HG03565 (cell line): ENCODE data around the gene ATF6.
"Not testable (repeated sequence)": the region's sequence is repeated elsewhere in the genome, so short reads cannot be mapped to it uniquely, and the experiment has no call there.

Experiments used
- ATAC-seq: cut with Tn5 transposase; IDR thresholded peaks from one replicate; pipeline ENCODE4 v1.9.1; 2021; ENCODE audit warnings: mild to moderate bottlenecking, moderate library complexity; ENCODE audit not compliant: unreplicated experiment

The ATF6 gene, protein sequence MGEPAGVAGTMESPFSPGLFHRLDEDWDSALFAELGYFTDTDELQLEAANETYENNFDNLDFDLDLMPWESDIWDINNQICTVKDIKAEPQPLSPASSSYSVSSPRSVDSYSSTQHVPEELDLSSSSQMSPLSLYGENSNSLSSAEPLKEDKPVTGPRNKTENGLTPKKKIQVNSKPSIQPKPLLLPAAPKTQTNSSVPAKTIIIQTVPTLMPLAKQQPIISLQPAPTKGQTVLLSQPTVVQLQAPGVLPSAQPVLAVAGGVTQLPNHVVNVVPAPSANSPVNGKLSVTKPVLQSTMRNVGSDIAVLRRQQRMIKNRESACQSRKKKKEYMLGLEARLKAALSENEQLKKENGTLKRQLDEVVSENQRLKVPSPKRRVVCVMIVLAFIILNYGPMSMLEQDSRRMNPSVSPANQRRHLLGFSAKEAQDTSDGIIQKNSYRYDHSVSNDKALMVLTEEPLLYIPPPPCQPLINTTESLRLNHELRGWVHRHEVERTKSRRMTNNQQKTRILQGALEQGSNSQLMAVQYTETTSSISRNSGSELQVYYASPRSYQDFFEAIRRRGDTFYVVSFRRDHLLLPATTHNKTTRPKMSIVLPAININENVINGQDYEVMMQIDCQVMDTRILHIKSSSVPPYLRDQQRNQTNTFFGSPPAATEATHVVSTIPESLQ

DNA sequence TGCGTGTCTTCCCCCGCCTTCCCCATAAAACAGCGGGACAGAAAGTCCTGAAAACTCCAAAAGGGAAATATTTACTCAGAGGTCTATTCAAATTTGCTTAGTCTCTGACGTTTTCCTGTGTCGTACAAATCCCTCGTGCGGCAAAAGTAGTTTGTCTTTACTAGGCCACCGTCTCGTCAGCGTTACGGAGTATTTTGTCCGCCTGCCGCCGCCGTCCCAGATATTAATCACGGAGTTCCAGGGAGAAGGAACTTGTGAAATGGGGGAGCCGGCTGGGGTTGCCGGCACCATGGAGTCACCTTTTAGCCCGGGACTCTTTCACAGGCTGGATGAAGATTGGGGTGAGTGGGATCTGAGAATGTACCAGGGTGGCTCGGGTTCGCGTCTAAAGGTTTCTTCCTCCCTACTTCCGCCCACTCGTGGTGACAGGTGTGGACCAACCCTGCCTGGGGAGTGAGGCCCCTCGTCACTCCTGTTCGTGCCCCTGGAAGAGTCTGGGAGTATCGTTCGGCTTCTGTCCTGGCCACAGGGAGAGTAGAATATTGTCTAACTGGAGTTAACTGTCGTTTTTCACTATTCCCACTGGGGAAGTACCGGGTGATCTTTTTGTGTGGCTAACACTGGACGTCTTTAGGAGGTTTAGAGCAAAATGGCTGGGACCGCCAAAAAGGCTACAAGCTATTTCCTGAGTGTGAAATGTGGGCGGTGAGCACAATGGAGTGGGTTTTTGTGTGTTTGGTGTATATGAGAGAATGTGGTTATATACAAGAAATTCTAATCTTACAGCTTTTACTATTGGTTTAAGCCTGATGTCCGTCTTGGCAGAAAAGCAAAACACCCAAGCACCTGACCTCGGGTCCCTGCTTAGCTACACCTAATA, at the start of gene ATF6:
Gene ATF6, plus strand, starts transcription at position 219 of the 880 bp plus-strand sequence. Its CDS starts 41 bp downstream, at position 260.
- ATAC-seq: peak; percentile 39

DNA sequence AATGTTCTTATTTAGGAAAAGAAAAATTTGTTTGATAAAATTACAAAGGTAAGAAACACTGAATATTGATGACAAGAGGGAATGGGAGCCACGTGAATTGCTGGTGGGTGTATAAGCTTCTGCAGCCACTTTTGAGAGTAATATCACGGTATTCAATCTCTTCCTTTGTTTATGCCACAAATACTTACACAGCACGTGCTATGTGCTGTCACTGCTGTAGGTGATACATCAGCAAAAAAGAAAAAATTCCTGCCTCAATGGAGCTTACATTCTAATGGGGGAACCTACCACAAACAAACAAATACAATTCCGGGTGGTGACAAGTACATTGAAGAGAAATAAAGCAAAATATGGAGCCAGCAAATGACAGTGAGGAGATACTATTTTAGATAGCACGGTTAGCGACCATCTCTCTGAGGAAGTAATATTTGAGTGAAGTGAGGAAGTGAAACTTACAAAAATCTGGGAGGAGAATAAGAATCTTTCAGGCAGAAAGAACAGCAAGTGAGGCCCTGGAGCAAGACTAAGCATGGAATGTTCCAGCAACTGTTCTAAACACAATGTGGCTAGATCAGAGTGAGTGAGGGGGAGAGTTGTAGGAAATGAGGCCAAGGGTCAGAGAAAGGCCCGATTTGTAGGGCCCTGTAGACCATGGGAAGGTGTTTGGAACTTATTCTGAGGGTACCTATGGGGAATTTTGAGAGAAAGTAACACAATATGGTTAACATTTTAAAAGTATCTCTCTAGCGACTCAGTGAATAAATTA, 47.4 kb upstream of the ATF6 start:
- peak; percentile 43 for ATAC-seq

DNA sequence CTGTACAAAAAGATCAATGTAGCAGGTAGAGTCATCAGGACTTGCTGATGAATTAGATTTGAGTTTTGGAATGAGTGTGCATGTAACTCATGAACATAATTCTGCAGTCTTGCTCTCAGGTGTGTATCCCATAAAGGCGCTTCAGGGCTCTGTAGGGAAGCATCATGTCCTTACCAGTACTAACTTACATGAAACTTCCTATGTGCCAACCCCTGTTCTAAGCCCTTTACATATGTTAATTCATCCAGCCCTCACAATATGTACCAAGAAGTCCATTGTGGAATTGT, 46.9 kb upstream of the ATF6 start:
- peak; percentile 28 for ATAC-seq

DNA sequence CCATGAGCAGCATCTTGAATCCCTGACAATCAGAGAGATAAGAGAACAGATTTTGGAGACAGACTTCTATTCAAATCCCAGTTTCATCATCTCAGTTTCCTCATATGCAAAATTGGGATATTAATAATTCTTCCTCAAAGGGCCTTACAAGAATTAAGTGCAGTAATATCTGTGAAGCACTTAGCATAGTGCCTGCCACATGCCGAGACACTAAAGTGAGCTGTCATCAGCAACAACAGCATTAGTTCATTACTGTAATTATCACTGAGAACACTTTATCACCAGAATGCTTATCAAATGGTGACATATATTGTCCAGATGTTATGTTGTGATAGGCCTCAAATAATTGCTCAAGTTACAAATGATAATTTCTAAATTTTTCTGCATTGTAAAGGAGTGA, 45.7 kb upstream of the ATF6 start:
- ATAC-seq: no peak

DNA sequence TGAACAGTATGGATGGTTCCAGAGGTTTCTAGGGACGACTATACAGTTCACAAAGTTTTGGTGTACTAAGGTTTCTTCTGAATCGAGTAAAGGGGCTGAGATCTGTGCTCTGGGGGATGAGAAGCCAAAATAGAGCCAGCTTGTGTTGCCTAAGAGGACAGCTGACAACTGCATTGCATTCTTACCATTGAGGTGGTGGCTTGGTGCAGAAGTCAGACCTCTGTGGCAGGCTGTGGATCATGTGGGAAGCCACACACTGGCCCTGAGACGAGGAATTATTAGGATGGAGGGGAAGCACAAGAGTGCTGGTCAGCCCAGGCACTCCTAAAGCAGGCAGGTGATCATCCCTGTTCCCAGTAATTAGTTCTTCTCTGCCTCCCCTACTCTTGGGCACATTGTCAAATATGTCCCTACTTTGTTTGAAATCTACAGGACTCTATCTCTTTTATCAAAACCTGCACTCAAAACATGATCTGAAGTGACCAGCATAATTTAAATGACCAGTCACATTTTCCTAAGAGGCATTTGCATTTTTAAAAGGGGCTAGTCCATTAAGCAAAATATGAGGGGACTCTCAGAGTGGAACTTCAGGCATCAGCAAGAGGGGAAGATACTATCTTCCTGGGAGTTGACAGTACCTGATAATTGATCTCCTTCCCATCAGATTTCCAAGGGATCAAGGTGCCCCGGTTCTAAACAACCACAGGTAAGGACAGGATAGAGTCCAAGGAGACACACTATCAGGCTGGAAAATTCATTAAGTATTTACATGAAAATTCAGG, 45.0 kb upstream of the ATF6 start, which contains the start of gene FCRLB:
Gene FCRLB, plus strand, starts transcription at position 589 of the 782 bp plus-strand sequence. CDS start 1,129 bp downstream, outside the sequence.
- no peak for ATAC-seq

DNA sequence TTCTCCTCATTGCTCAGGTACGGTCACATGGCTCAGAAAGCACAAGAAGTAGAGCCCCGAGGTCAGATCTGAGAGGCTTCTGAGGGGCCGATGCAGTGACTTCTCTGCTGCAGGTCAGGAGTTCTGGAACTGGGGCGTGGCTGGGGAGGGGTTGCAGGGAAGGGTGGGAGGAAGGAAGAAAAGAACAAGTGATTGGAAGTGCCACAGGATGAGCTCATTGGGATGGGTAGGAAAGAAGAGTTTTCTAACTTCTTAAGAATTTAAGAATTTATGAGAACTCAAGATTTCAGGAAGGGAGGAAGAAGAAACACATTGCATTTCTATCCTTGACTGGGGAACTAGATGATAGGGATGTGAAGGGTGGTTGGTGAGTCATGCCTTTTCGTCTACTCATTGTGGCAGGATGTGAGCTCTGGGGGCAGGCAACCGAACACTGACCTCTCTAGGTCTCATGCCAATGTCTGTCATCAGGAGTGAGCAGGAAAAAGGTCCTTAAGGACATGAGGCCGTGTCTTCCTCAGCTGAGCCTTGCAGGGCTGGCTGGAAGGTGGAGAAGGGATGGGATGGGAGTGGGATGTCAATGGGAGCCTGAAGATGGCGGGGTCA, 44.3 kb upstream of the ATF6 start:
- no peak for ATAC-seq

DNA sequence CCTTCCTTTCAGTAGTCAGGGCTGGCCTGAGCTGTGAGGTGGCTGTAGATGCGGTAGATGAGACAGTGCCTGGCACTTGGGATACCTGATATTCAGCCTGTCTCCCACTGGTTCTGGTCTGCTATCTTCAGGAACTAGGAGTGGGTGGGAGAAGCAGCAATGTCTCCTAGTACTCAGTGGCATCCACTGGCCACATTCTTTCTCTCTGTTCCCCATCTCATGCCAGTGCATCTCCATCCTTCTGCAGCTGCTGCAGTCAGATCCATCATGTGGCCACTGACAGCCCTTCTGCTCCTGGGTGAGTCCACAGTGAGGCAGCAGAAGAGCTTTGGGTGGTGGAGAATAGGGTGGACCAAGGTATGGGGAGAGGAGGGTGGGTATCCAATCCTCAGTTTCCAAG, 43.7 kb upstream of the ATF6 start:
- ATAC-seq: no peak

DNA sequence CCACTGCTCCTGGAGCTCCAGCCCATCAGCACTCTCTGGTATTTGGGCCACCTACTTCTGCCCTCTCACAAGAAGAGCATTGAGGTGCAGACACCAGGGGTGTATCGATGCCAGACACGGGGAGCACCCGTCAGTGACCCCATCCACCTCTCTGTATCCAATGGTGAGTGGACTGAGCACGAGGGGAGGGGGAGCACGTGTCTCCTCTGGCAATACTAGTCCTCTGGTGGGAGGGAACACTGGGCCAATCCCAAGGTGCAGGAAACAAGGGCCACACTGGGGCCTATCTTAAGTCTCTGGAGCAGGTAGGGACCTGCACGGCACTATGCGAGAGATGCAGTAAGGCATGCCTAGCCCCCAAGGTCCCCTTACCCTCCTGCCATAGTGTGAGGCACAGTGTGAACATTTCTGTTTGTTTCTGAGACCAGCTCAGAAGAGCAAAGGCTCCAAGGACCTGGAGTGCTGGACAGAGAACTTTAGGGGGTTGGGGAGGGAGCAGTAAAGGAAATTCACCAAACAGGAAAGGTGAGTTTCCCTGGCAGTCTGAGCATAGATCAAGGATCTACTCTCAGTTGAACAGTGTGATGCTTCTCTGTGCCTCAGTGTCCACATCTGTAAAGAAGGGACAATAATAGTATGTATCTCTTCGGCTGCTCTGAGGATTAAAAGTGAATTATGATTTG, 42.5 kb upstream of the ATF6 start:
- no peak for ATAC-seq

DNA sequence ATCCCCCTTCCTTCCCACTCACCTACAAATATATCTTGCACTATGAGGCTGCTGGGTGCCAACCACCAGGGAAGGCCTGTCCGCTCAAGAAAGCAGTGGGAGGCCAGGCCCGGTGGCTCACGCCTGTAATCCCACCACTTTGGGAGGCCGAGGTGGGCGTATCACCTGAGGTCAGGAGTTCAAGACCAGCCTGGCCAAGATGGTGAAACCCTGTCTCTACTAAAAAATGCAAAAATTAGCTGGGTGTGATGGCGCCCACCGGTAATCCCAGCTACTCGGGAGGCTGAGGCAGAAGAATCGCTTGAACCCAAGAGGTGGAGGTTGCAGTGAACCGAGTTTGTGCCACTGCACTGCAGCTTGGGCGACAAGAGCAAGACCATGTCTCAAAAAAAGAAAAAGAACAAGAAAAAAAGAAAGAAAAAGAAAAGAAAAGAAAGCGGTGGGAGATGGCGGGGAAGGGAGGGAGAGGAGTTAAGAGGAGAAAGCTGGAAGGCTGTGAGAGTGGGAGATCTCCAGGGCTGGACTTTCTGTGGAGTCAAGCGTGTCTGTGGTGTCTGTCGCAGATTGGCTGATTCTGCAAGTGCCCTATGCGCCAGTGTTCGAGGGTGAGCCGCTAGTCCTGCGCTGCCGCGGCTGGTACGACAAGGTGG, 40.7 kb upstream of the ATF6 start:
- ATAC-seq: not testable (repeated sequence)

DNA sequence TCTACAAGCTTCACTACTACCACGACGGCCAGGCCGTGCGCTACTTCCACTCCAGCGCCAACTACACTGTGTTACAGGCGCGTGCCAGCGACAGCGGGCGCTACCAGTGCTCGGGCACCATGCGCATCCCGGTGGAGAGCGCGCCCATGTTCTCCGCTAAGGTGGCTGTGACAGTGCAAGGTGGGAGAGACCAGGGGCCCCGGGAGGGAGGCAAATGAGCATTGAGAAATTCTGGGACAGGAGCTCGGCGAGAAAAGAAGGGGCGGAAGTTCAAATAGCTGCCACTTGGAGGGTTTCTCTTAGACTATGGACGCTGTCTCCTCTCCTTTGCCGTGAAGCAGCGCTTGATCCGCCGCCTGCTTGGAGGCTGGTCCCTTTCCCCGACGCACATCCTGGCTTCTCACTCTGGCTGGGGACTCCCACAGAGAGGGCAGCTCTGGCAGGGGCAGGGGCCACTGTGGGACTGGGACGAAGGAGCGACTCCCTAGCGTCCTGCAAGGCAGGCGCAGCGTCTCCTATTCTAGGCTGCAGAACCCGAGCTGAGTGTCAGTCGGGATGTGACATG, 40.1 kb upstream of the ATF6 start:
- ATAC-seq: no peak

DNA sequence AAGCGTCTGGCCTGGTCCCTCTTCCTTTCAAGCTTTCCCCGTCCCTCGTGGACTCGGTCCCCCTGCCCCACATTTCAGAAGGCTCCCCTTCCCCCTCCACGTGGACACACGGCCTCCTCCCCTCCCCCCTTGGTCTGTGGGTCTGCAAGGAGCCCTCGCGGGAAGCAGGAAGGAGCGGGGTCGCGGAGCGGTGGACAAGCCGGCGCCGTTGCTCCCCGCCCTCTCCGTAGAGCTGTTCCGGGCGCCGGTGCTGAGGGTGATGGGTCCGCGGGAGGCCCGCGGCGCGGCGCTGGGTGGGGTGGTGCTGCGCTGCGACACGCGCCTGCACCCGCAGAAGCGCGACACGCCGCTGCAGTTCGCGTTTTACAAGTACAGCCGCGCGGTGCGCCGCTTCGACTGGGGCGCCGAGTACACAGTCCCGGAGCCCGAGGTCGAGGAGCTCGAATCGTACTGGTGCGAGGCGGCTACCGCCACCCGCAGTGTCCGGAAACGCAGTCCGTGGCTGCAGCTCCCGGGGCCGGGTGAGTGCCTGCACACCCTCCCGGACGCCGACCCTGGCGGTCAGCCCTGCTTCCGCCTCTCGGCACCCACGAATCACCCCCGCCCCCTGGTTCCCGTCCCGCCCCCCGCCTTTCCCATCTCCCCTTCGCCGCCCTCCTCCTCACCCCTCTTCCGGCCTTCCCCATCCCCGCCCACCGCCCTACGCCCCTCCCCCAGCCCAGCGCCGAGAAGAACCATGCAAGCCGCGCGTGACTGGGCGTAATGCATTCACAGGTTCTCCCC, 39.5 kb upstream of the ATF6 start:
- peak; percentile 28 for ATAC-seq

DNA sequence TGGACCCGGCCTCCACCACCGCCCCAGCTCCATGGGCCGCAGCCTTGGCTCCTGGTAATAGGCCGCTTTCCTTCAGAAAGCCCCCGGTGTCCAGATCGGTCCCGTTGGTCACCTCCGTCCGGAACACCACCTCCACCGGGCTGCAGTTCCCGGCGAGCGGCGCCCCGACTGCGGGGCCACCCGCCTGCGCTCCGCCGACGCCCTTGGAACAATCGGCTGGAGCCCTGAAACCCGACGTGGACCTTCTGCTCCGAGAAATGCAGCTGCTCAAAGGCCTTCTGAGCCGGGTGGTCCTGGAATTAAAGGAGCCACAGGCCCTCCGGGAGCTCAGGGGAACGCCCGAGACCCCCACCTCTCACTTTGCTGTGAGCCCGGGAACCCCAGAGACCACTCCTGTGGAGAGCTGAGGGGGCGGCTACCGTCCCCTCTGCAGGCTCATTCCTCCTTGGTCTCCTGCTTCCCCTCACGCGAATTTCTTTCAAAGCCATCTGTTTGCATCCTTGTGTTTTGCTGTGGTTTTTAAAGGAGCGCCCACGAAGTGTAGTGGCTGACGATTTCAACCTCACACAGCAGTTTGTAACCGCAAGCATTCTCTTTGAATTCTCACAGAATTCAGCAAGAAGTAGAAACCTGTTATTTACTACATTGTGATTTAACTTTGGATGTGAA, 38.7 kb upstream of the ATF6 start:
- no peak for ATAC-seq

DNA sequence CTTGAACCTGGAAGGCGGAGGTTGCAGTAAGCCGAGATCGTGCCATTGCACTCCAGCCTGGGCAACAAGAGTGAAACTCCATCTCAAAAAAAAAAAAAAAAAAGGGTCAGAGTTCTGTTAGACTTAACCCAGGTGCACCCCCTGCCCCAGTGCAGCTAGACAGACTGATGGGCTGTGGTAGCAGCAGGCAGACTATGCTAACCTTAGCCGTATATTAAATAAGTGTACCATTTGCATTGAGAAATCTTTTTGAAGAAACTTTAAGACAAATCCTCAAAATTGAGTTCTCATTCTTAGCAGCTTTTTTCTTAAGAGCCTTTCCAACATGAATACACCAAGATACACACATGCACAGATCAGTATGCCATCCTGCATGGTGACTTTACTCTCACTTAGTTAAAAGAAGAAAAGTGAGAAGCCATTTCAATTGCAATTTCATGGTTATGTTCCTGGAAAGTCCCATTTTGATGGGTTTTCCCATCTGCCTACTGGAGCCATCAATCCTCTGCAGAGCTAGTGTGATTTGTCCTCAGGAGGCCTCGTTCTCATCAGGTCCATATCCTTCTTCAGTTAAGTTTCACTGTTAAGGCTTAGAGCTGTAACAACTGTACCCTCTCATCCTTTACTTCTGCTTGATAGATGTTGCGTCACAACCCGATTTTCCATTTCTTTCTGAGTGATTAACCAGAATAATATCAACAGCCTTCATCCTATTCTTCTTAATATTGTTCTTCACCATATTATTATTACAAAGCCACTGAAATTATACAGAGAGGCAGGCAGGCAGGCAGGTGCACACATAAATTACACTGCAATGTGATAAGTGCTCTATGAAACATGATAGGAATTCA, 37.5 kb upstream of the ATF6 start:
- no peak for ATAC-seq

DNA sequence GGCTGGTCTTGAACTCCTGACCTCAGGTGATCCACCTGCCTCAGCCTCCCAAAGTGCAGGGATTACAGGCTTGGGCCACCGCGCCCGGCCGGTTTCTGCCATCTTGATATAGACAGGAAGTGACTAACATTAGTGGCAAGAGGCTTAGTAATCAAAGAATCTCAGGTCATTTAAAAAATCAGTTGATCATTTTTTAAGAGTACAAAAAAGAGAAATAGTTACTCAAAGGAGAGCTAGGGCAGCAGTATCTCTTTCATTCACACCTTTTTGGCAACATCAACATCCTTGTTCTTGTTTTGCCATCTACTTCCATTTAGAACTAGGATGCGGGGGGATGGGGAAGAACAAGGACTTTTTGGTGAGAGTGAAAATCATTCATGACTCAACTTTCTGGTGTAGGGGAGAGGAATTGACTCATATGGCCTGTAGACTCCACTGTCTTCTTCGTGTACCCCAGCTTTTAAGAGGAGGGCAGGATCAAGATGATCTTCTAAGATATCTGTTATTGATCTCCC, 36.0 kb upstream of the ATF6 start:
- ATAC-seq: no peak

DNA sequence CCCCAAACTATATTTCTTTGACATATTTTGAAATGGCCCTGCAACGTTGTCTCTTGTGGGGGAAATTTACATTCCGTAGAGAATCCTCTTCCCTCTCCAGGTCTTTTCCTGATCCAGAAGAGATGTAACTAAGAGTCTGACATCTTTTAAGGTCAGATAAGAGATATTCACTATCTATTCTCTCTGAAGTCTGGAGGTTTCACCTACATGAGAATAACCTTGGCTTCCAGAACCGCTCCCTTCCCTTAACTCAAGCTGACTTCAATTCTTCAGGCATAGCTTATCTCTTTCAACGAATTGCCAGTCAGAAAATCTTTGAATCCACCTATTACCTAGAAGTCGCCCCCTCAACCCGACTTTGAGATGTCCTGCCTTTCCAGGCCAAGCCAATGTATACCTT, 34.9 kb upstream of the ATF6 start:
- no peak for ATAC-seq
